ENCODE data around the gene SERPINA12.

The SERPINA12 gene

DNA sequence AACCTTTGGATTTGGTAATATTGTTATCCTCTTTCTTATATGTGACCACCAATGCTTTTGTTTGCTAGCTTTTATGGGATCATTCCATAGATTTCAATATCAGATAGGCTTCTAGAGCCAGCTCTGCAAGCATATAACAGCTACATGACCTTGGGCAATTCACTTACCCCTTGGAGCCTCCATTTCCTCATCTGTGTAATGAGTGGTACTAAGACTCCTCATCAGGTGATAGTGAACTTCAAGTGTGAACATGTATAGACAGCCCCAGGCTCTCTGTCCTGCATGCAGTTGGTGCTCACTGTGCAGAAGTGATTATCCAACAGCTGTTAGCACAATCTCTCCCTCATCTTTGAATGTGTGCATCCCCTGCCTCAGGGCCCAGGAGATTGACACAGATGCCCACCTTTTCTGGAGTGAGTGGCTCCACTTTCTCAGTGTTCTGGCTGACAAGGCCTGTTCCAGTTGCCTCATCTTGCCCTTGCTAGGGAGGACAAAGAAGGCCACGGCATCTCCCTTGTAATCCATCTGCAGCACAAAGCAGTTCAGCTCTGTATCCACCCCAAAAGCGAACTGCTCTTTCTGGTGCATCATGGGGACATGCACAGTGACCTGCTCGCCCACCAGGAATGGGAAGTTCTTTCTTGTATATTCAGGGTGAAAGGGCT, 42.4 kb downstream of the SERPINA12 start:
- no peak for DNase-seq (ENCODE audit: low spot score)

- DNase-seq (ENCODE audit: low spot score) = no peak
Observed at GRCh38 chr14:94465042-94465441, 44.2 kb downstream of the SERPINA12 start.

DNA sequence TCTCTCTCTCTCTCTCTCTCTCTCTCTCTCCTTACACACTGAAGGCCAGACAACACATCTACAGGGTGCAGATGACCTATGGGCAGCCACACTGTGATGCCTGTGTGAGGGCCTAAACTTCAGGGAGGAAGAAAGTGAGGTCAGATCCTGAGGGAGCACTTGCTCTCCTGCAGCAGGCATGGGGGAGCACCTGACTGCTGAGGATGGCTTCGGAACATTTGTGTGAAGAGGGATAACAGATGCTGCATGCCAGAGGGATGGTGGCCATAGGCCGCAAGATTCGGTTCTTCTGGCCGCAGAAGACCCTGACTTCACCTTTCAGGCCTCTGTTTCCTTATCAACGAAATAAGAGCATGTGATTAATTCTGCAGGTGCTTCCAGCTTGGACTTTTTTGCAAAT, 45.0 kb downstream of the SERPINA12 start:
- DNase-seq (ENCODE audit: low spot score) = no peak

DNA sequence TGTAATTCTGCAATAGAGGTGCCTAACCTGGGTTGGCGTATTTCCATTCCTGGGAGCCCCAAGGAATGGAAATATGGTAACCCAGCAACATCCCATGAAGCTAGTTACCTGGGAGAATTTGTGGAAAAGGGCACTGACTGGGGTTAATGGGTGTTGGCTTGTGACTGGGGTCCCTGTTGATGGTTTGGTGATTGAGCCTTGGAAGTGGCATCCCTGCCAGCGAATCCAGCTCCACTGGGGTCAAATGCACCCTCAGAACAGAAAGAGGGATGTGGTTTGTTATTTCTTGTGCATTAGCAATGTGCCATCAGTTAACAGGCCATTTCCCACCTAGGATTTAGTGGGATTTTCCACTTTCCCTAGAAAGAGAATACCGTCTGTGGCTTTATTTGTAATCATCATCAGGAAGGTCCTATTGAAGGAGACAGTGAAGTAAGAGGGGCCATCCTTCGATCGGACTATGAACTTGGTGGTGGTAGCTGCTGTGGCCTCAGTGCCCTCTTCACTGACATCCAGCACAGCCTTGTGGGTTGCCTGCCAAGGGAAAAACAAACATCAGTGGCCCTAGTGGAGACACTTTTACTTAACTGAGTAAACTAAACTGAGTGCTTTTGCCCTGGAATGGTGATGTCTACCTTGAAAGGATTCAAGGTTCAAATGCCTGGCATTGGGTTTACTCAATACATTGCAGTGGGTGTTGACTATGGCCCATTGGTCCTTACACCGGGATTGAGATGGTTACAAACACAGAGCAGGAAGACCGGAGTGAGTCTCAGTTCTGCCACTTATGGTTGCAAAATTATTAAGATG, 46.3 kb downstream of the SERPINA12 start:
- no peak for DNase-seq (ENCODE audit: low spot score)

DNA sequence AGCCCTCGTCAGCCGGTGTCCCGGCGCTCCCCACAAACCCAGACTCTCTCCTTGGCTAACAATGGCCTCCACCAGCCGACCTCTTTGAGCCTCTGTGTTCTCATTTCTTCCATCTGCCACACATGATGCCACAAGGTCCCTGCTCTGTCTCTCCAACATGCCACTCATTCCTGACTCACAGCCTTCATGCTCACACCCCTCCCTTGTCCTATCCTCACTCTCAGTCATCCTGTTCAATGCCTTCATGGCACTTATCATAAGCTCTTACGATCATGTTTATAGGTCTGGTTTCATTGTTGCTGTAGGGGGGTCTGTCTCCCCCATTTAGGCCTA, 47.1 kb downstream of the SERPINA12 start:
- no peak for DNase-seq (ENCODE audit: low spot score)

DNA sequence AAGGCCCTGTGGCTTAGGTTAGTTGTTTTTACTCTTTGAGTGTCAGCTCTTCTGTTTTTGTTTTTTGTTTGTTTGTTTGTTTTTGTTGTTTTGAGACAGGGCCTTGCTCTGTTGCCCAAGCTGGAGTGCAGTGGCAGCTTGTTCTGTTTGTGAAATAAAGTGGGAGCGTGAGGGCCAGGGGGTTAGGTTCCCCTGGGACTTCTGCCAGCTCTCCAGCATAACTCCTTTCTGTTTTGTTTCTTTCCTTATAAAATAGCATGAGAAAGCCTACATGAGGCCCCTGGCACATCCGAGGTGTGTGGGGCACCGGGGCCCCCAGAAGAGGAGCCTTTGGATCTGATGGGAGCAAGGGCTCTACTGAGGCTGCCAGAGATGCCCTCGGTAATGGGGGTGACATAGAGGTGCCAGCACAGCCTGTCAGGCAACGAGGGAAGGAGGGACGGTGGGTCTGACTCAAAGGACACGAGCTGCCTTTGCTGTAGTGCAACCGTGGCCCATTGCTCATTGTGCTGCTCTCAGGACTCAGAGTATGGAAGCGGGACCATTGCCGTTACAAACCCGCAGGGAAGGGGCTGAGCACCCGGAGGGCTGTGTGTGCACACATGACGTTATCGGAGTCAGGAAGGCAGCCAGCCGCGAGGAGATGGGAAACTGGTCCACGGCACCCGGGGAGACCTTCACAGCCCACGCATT, 47.6 kb downstream of the SERPINA12 start:
- DNase-seq (ENCODE audit: low spot score) = no peak

GRCh38 chr14:94460631-94461416, 48.4 kb downstream of the SERPINA12 start:
- DNase-seq (ENCODE audit: low spot score) = no peak

- no peak for DNase-seq (ENCODE audit: low spot score)
Observed at GRCh38 chr14:94458558-94459205, 50.6 kb downstream of the SERPINA12 start.

GRCh38 chr14:94458096-94458495, 51.2 kb downstream of the SERPINA12 start:
- DNase-seq (ENCODE audit: low spot score) = no peak

DNA sequence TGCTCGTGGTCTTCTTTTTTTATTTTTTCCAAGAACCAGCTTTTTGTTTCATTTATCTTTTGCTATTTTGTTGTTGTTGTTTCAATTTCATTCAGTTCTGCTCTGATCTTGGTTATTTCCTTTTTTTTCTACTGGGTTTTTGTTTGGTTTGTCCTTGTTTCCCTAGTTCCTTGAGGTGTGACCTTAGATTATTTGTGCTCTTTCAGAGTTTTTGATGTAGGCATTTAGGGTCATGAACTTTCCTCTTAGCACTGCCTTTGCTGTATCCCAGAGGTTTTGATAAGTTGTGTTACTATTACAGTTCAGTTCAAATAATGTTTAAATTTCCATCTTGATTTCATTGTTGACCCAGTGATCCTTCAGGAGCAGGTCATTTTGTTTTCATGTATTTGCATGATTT, 53.3 kb downstream of the SERPINA12 start:
- no peak for DNase-seq (ENCODE audit: low spot score)

DNA sequence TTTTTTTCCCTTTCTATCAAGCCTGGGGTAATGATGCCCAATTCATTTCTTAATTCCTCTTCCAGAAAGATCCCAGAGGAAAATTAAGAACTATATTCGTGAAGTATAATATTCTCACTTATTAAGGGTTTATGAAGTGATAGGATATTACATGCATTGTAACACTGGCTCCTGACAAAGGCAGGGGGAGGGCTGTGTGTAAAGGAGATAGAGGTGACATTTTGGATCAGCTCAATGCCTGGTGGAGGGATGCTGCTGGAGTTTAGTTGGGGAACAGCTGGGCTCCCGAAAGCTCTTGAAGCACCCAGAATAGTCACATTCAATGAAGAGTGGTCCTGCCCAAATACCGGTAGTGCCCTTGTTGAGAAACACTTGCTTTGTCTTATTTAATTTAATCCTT, 57.4 kb downstream of the SERPINA12 start:
- DNase-seq (ENCODE audit: low spot score) = no peak

DNA sequence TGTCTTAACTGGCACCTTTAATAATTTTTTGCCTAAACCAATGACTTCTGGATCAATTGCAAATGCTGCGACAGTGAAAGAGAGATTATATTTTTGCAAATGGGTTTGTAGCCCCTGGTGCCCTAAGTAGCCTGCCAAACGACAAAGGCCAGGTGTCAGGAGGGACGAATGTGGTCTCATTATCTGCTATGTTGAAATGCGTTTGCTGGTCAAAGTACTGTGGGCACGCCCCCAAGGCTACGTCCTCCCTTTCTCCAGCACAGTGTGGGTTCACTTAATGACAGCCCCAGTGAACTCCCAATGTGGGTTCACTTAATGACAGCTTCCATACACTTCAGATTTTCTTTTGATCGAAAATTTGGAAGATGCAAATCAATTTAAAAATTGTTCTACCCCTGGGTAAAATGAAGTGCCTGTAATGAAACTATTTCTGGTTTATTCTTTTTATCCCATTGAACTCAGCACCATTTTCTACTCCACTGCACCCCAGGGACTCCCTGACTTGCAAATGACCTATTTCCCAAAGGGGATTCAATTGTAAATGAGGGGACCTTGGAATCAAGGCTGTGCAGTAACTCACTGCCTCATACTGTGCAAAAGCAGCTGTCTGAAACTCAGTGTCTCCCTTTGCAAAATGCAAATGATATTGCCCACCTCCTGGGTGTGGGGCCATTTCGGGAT, 58.0 kb downstream of the SERPINA12 start:
- no peak for DNase-seq (ENCODE audit: low spot score)

GRCh38 chr14:94450722-94451090, 58.6 kb downstream of the SERPINA12 start:
- no peak for DNase-seq (ENCODE audit: low spot score)

DNA sequence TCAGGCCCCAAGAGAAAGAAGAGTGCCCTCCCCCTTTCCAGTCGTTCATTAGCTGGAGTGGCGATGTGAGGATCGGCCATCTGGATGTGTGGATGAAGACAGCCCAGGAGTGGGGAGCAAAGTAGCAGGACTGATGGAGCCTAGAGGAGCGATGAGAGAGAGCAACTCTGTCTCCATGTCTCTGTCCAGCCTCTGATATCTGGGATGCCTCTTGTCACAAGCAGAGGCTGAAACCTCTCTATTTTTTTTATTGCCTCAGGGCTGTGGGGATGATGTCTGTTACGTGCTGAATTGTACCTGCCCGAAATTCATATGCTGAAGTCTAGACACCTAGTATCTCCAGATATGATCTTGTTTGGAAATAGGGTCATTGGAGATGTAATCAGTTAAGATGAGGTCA, 59.3 kb downstream of the SERPINA12 start:
- no peak for DNase-seq (ENCODE audit: low spot score)

- no peak for DNase-seq (ENCODE audit: low spot score)
Observed at GRCh38 chr14:94448071-94448808, 61.0 kb downstream of the SERPINA12 start.

DNA sequence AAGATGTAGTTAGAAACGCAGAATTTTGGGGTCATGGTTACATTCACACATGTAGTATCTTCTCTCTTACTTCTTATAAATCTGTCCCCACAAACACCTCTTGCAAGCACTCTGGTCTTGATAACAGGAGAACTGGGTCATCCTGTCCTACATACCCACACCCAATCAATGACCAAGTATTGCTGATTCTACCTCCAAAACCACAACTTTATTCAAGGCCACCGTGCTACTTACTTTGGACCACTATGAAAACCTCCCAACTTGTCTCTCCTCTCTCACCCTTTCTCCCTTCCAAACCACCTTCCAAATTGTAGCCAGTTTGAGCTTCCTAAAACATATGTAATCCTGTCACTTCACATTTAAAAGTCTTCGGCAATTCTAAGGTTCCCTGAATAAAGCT, 62.1 kb downstream of the SERPINA12 start:
- DNase-seq (ENCODE audit: low spot score) = no peak

DNA sequence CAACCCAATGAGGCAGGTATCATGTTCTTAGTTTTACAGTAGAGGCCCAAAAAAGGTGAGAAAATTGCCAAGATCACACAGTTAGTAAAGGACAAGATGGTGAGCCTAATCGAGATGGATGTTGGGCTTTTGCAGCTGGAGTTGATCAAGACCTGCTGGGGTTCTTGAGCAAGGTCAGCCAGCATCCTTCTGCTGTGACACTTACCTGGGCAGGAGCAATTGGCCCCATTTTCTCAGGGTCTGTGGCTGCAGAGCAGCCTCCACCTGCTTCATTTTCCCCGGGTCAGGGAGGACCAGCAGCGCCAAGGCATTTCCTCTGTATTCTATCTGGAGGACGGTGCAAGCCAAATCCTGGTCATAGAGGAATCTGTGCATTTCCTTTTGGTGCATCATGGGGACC, 63.1 kb downstream of the SERPINA12 start:
- no peak for DNase-seq (ENCODE audit: low spot score)

DNA sequence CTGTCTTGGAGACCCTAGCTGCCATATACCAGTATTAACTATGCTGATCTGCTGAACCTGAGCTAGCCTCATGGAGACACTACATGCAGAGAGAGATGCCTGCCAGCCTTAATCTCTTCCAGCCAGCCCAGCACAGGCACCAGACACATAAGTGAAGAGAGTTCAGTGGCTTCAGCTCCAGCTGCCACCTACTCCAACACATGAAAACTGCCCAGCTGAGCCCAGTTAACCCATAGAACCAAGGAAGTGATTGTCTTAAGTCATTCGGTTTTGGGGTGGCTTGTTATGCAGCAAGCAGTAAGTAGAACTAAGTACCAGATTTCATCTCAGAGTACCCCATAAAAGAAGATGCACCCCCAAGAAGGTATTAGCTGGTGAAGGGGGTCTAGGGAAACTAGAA, 64.3 kb downstream of the SERPINA12 start:
- no peak for DNase-seq (ENCODE audit: low spot score)

DNA sequence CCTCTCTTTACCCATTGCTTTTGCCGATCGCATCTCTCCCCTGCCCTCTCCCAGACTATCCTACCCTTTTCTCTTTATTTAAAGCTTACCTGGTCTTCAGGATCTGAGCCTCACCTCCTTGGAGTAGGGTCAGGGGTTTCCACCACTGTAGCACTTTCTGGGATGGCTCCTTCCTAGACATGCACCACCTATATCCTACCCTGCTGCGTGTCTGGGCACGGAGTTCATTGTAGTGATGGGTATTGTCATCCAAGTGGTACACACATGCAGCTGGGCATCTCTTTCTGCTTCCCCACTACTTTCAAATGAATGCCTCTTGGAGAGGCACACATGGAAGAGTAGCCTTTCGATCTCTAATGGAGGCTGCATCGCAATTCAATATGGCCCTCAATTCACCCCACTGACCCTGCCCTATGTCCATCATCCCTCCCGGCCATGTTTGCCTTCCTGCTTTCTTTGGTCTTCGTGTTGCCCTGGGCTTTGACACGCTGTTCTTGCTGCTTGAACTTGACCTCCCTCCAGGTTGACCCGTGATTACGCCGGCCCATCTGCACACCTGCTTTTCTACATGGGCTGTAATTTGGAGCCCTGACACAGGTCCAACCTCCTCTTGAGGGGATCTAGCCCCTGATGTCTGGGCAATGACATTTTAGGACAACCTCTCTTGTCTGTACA, 67.6 kb downstream of the SERPINA12 start:
- DNase-seq (ENCODE audit: low spot score) = no peak

DNA sequence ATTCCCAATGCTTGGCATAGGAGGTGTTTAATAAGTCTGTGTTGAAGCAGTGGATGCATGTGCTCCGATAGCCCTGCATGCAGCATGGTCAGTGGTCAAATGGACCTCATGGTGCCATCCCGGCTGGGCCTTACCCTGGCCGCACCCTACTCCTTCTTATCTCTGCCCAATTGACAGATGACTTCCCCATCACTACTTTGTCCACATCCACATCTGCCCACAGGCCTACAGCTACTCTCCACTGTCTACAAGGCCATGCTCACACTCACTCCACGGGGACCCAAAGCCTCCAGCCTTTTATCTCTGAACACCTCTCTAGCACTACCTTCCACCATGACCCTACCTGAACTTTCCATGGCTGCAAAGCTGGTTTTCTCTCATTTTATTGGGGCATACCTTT, 68.1 kb downstream of the SERPINA12 start:
- no peak for DNase-seq (ENCODE audit: low spot score)

All from SK-N-DZ (cell line).